ENCODE measurements around the gene RASL10B.

Gene RASL10B

GRCh38 chr17:35764123-35764991 is 32.9 kb downstream of the RASL10B start:
- peak; percentile 84 for DNase-seq (ENCODE audit: low read depth)

GRCh38 chr17:35765086-35765710 is 33.8 kb downstream of the RASL10B start:
- no peak overlapping the region for H3K4me3 ChIP-seq (ENCODE audit: low read depth, low read length)
- no peak for DNase-seq (ENCODE audit: low read depth)
- no peak for TF ChIP-seq CTCF (conservative IDR thresholded peaks at IDR 0.05; ENCODE audit: low read depth, low read length)

More at GRCh38 chr17:35764123-35764991, 32.9 kb downstream of the RASL10B start:
- peak; percentile 74 for TF ChIP-seq CTCF (conservative IDR thresholded peaks at IDR 0.05; ENCODE audit: low read depth, low read length)
- H3K4me3 ChIP-seq (ENCODE audit: low read depth, low read length), result peak overlapping the region; percentile 49

- no peak for DNase-seq (ENCODE audit: low read depth)
- no peak overlapping the region for H3K4me3 ChIP-seq (ENCODE audit: low read depth, low read length)
- no peak for TF ChIP-seq CTCF (conservative IDR thresholded peaks at IDR 0.05; ENCODE audit: low read depth, low read length)
These were observed 34.5 kb downstream of the RASL10B start for GRCh38 chr17:35765756-35766488.

- no peak for TF ChIP-seq CTCF (conservative IDR thresholded peaks at IDR 0.05; ENCODE audit: low read depth, low read length)
- H3K4me3 ChIP-seq (ENCODE audit: low read depth, low read length), result no peak overlapping the region
- DNase-seq (ENCODE audit: low read depth), result no peak
These were observed 35.0 kb downstream of the RASL10B start for GRCh38 chr17:35766489-35766877.

GRCh38 chr17:35766903-35767510 is 35.6 kb downstream of the RASL10B start:
- DNase-seq (ENCODE audit: low read depth), result peak; percentile 71
- peak; percentile 81 for TF ChIP-seq CTCF (conservative IDR thresholded peaks at IDR 0.05; ENCODE audit: low read depth, low read length)
- no peak overlapping the region for H3K4me3 ChIP-seq (ENCODE audit: low read depth, low read length)

- no peak for TF ChIP-seq CTCF (conservative IDR thresholded peaks at IDR 0.05; ENCODE audit: low read depth, low read length)
- no peak overlapping the region for H3K4me3 ChIP-seq (ENCODE audit: low read depth, low read length)
- no peak for DNase-seq (ENCODE audit: low read depth)
These were observed 37.4 kb downstream of the RASL10B start for GRCh38 chr17:35768797-35769196.
